HG03457 (cell line): ENCODE results near the gene AIRE.
"Not testable (repeated sequence)": the region's sequence is repeated elsewhere in the genome, so short reads cannot be mapped to it uniquely, and the experiment has no call there.

Experiments
- ATAC-seq: cut with Tn5 transposase; IDR thresholded peaks from one replicate; pipeline ENCODE4 v1.9.1; 2021; ENCODE audit warnings: moderate number of reproducible peaks; ENCODE audit not compliant: unreplicated experiment

AIRE gene

DNA sequence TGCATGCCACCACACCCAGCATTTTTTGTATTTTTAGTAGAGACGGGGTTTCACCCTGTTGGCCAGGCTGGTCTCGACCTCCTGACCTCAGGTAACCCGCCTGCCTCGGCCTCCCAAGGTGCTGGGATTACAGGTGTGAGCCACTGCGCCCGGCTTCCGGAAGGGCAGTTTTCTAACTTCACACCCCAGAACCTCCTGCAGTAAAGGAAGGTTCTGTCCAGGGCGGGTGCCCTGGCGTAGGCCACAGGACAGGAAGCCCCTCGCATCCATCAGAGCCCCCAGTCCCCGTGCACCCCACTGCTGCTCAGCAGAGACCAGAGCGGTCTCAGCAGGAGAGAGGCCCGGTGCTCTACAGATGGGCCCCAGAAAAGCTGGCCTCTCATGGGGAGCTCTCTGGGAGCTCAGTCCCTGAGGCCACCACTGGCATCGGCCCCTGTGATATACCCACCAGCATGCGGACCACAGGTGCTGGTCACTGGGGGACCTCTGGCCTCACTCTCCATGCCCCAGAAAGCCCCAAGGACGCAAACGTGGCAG is 19.9 kb upstream of the AIRE start:
- no peak for ATAC-seq

DNA sequence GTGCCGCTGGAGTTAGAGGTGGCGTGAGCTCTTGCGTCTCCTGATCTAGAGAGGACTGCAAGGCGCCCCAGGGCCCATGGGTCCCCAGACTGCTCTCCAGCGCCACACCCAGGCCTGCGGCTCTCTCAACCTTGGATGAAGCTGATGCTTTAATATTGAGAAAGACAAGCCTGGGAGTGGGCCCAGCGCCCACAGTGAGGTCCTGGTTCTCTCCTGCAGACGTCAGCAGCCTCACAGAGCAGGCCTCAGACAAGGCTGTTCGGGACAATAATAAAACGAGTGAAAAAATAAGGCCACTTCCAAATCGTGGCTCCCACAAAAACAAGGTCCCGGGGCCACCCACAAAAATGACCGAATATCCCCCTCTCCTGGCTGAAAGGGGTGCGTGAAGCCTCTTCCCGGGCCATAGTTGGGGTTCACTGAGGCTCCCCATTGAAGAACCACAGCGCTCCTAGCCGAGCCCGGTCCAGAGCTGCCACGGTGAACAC is 18.0 kb upstream of the AIRE start:
- ATAC-seq = no peak

DNA sequence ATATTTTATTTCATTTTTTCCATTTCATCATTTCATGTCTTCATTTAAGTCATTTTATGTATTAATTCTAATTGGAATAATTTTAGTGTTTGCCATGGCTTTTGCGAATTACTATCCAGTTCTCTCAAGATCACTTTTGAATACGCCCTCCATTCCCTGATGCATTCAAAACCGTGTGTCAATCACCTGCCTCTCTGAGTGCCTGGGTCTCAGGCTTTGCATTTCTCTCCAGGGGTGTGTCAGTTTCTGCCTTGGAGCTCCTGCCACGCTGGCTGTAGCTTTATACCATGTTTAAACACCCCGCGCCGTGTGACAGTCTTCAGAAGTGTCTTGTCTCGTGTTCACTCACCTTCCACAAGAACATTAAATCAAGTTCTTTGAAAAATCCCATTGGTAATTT is 16.6 kb upstream of the AIRE start:
- ATAC-seq = no peak

DNA sequence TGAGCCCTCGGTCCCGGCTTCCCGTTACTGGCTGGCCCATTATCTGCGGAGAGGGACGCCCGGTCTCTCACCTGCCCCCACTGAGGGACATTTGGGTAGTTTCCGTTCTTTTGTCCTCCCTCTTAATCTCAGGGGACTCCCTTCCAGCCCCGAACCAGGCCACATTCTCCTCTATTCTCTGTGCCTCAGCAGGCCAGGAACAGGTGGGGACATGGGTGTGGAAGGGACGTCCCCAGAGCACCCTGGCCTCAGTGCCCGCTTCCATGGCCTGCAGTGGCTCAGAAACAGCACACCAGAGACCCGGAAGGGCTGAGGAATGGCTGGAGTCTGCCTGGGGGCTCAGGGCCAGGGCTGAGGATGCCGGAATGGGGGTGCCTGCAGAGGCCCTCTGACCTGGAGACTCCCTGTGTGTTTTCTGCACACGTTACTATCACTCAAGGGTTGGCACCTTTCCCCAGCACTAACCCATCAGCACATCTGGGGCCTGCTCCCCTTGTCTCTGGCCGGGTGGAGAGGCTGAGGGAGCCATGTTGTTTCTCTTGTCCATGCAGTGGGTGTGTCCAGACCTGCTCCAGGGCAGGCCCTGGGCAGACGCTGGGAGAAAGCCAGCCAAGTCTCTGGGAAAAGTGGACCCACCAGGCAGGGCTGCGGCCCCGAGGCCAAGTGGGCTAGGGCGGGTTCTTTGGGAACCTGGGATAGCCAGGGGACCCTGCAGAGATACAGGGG is 14.0 kb upstream of the AIRE start:
- ATAC-seq = no peak

DNA sequence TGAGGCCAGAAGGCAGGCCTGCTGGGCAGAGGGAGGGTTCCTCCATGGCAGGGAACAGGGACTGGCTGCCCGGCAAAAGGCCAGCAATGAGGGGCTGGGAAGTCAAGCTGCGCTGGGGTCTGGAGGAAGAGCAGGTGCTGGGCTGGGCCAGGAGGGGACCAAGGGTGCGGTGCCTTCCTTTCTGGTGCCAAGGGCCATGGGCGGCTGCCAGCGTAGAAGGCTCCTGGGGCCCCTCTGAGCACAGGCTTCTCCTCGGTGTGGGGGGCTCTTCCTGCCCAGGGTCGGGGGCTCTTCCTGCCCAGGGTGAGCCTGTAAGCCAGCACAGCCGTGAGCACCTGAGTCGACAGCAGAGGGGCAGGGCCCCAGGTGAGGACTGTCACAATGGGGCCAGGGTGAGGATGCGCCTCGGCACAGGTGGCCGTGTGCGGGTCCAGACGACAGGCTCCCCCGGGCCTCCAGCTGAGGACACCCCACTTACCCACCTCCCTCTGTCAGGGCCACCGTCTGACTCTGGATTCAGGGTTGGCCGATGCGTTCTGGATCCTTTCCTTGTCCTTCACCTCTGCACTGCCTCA is 13.3 kb upstream of the AIRE start:
- ATAC-seq = no peak

DNA sequence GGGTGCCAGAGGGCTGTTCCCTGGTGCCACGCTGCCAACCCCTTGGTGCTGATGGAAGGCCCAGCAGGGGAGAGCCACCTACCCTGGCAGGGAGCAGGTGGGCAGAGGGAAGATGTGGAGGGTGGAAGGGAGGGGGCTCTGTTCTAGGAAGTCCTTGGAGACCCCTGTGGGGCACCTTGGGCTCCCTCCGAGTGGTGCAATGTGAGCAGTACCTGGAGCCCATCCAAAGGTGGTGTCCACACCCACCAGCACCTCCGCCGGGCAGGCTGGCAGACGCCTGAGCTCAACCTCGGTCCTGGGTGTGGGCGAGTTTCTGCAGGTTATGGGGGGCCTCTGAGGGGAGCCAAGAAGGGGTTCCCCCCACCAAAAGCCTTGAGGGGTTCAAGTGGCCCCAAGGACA is 12.6 kb upstream of the AIRE start:
- ATAC-seq = no peak

DNA sequence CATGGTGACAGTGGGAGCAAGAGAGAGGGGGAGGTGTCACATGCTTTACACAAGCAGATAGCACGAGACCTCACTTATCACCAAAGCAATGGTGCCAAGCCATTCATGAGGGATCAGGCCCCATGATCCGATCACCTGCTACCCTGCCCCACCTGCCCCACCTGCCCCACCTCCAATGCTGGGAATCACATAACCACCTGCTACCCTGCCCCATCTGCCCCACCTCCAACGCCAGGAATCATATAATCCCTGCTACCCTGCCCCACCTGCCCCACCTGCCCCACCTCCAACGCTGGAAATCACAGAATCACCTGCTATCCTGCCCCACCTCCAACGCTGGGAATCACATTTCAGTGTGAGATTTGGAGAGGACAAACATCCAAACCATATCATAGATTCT is 10.6 kb upstream of the AIRE start:
- no peak for ATAC-seq

DNA sequence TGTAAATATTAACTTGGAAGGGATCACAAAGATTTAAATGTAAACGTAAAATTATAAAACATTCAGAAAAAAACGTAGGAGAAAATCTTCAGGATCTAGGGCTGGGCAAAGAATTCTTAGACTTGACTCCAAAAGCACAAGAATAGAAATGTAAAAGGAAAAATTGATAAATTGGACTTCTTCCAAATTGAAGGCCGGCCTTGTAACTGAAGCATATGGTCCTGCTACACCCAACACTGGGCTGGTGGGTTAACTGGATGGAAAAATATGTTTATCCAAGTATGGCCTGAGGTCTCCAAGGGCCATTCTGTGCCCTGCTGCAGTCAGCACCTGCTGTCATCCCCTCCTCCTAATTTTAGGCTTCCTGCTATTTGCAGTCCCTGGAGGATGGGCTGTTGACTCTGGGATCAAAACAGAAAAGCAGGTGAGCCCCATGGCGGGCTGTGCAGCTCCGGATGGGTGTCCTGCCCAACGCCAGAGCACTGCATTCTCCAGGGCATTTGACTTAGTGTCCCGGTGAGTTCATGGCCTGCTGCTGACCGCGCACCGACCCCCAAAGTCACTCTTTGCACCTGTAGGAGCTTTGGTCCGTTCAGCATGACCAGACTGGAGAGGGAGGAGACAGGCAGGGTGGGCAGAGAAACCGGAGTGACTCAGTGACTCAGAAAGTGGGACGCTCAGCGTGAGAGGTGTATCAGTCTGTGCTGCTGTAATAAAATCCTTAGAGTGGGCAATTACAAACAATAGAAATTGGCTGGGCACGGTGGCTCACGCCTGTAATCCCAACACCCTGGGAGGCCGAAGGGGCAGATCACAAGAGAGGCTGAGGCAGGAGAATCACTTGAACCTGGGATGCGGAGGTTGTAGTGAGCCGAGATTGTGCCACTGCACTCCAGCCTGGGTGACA is 6.1 kb upstream of the AIRE start:
- ATAC-seq = no peak

DNA sequence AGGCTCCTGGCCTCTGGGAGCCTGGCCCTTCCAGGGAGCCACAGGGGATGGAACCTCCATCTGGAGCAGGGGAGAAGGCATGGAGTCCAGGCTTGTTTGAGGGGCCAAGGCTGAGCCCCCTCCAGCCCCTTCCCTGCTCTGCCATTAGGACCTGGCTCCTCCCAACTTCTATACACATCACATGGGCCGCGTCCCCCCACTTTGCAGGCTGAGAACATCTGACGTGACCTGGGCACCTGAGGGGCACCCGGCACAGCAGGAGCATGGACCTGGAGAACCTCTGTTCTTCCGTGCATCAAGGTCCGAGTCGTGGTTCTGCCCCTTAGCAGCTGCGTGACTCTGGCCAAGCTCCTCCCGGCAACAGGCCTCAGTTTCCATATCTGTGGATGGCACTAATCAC is 3.9 kb upstream of the AIRE start:
- no peak for ATAC-seq

DNA sequence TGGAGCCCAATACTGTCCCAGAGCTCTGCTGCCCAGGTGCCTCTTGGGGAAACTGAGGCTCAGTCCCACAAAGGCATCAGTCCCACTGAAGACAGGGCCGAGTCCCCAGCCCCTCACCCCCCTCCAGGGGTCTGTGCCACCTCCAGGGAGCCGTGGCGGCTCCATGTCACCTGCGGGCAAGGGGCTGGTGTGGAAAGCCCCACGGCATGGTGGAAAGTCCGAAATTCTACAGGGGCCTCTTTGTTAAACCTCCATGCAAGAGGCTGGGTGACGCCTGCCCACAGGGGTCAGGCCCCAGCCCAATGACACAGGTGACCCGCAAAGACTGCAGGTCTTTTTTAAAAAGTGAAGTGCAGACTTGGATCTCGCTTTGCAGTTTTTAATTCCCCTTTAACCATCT is 3.3 kb upstream of the AIRE start:
- no peak for ATAC-seq

DNA sequence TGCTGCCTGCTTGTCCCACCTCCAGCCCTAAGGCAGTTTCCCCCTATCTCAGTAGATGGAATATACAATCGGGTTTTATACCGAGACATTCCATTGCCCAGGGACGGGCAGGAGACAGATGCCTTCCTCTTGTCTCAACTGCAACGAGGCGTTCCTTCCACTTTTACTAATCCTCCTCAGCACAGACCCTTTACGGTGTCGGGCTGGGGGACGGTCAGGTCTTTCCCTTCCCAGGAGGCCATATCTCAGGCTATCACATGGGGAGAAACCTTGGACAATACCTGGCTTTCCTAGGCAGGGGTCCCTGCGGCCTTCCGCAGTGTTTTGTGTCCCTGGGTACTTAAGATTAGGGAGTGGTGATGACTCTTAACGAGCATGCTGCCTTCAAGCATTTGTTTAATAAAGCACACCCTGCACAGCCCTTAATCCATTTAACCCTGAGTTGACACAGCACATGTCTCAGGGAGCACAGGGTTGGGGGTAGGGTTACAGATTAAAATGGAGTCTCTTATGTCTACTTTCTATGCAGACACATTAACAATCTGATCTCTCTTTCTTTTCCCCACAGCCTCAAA is 2.4 kb upstream of the AIRE start:
- ATAC-seq = not testable (repeated sequence)

DNA sequence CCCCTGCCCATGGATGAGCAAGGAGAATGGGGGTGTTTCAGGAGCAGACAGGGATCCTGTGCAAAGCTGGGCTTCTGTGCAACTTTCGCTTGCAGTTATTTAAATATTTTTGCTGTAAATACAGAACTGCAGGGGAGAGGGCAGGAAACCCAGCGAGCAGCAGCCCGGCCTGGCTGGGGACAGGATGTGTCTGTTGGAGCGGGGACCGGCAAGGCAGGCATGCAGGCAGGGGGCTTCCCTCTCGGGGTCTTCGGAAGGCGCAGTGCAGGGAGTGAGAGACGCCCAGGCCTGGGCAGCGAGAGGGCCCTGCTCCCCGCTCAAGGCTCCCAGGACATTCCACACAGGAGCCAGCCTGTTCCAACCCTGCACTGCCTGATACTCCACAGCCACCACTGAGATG is 1.7 kb upstream of the AIRE start:
- no peak for ATAC-seq

DNA sequence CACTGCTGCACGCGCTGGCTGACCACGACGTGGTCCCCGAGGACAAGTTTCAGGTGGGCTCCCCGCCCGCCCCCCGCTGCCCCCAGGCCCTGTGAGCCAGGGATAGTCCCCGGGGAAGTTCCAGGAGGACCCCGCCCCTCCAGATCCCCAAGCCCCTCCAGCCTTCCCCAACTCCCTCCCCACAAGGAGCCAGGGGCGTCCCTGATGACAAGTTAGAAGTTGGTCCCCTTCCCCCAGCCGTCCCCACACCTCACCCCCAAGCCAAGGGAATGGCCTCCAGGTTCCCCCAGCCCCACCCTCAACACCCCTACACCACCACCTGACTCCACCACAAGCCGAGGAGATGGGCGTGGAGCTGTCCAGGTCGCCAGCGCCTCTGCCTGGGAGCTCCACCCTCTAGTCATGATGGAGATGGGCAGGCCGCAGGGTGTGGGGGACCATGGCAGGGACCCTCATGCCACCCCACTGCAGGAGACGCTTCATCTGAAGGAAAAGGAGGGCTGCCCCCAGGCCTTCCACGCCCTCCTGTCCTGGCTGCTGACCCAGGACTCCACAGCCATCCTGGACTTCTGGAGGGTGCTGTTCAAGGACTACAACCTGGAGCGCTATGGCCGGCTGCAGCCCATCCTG is 525 bp downstream of the AIRE start:
- no peak for ATAC-seq

DNA sequence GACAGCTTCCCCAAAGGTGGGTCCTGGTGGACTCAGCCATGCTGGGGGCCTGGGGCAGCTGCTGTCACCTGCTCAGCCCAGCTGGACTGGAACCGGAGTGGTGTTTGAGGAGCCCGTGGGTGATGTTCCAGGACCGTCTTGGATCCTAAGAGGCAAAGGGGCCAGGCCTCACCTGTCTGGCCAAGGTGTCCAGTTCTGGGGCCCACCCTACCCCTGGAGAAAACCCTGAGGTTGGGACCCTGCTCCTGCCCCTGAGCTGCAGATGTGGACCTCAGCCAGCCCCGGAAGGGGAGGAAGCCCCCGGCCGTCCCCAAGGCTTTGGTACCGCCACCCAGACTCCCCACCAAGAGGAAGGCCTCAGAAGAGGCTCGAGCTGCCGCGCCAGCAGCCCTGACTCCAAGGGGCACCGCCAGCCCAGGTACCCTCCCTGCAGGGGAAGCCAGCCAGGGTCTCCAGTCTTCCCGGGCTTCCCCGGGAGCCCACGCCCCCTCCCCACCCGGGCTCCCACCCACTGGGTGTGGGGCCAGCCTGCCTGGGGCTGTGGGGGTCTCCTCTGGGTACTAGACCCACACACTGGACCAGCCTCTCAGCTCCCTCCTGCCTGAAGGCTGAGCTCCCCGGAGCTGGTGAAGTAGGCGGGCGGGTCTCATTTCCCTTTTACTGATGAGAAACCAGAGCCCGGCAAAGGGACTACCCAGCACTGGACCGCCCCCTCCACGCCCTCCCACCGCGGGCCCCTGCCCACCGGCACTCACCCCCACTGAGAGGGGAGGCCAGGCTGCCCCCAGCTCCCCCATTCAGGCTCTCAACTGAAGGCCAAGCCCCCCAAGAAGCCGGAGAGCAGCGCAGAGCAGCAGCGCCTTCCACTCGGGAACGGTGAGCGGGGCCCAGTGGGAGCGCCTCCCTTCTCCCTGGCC is 1.3 kb downstream of the AIRE start:
- no peak for ATAC-seq

DNA sequence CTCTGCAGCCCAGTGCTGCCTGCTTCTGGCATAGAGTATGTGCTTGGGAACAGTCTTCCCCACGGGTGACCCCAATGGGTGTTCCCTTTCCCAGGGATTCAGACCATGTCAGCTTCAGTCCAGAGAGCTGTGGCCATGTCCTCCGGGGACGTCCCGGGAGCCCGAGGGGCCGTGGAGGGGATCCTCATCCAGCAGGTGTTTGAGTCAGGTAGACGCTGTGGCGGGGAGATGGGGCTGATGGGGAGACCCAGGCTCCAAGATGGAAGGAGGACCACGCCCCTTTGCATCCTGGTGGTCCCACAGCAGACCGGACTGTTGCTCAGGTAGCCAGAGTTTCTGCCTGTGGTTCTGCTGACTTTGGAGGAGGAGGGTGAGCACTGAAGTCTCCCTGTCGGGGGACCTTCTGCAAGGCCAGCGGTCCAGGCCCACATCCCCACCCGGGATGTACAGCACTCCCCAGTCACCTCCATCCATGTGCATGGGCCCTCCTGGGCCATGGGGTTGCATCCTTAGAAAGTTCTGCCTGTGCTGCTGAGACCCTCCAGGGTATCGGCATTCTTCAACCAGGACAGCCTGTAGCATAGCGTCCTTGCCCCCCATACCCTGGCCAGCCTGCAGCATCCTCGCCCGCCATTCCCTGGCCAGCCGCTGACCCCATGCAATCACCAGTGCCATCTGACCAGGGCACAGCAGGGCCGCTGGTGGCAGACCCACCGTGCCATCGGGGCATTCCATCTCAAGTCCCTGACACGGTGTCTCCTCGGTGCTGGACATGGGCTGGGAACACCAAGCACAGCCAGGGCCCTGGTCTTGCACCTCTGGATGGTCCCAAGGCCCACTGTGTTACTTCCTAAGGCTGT is 2.8 kb downstream of the AIRE start:
- no peak for ATAC-seq

DNA sequence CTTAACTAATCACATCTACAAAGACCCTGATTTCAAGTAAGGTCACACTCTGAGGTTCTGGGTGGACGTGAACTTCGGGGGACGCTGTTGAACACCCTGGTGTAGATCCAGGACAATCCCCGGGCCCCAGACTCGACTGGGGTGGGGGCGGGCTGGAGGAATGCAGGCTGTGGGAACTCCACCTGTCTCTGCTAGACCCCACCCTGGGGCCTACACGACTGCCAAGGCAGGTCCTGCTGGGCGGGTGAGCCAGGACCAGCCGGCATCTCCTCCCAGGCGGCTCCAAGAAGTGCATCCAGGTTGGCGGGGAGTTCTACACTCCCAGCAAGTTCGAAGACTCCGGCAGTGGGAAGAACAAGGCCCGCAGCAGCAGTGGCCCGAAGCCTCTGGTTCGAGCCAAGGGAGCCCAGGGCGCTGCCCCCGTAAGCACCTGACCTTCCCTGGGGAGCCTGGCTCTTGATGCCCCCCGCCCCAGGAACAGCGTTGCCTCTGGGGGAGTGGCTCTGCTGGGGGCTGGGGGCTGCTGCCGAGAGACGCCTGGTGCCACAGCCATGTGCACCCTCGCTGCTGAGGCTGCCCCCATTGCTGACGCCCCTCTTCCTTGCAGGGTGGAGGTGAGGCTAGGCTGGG is 3.8 kb downstream of the AIRE start:
- no peak for ATAC-seq

DNA sequence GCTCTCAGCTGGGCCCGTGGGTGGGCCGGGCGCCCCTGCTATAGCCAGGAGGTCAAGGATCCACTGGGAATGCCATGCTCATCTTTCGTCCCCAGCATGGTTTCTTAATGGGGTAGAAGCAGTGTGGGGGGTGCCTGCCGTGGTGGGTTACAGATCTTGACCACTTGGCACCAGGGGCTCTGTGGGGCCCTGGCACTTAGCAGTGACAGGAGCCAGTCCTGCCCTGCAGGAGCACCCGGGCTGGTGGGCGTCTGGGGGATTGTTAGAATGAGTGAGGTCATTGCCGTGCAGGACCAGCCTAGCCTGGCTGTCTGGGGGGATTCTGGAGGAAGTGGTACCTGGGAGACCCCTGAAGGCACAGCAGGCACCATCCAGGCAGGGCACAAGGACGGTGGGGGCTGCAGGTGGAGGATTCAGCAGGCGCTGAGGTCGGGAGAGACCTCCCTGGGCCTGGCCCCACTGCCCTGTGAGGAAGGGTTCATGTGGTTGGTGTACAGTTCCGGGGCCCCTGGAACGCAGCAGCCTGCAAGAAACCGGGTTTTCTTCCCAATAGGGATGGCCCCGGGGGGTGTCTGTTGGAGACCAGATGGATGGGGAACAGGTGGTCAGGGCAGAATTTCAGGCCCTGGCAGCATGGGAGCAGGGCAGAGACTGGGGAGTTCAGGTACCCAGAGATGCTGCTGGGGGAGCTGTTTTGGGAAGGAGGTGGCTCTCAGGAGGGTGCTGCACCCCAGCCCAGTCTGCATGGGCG is 4.8 kb downstream of the AIRE start:
- no peak for ATAC-seq
